AML-193 (cell line): Measurements from ENCODE around the gene POMGNT2.
"Not testable (repeated sequence)": the region's sequence is repeated elsewhere in the genome, so short reads cannot be mapped to it uniquely, and the experiment has no call there.

Source experiments
- DNase-seq, 2 experiments: peaks; one replicate each; lab custom pipeline; 2025; lab: John Stamatoyannopoulos, UW

POMGNT2 gene

GRCh38 chr3:43075904-43076661, 29.8 kb downstream of the POMGNT2 start:
- no peak for DNase-seq

DNA sequence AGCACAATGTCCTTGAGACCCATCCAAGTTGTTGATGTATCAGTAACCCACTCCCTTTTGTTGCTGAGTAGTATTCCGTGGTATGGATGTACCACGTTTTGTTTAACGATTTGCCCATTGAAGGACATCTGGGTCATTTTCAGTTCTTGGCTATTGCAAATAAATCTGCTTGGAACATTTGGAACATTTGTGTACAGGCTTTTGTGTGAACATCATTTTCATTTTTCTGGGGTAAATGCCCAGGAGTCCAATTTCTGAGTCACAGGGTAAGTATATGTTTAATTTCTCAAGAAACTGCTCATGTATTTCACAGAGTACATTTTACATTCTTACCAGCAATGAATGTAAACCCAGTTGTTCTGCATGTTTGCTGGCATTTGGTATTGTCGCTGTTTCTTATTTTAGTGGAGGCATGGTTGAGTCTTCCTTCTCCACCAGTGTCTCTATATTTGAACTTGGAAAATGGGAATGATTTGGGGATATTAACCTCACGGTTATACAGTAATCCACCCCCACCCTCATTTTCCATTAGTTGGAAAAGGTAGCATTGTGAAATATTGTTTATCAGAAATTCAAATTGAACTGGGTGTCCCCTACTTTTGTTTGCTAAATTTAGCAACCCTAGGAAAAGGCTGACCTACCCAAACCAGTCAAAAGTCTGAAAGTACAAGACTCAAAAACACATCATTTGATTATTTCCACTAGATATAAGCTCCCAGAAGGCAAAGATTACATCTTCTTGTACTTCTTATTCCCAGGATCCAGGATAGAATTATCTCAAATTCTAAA, 30.8 kb downstream of the POMGNT2 start:
- no peak for DNase-seq

DNA sequence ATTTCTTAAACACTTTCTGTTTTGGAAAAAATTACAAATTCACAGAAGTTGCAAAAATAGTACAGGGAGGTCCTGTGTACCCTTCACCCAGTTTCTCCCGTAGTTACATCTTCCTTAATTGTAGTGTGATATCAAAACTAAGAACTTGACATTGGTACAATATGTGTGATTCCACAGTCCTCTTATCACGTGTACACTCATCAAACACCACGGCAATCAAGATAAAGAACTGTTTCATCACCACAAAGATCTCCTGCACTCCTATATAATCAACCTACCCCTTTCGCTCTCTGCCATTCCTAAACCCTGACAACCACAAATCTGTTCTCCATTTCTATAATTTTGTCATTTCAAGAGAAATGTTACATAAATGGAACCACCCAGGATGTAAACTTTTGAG, 31.4 kb downstream of the POMGNT2 start:
- no peak for DNase-seq

DNA sequence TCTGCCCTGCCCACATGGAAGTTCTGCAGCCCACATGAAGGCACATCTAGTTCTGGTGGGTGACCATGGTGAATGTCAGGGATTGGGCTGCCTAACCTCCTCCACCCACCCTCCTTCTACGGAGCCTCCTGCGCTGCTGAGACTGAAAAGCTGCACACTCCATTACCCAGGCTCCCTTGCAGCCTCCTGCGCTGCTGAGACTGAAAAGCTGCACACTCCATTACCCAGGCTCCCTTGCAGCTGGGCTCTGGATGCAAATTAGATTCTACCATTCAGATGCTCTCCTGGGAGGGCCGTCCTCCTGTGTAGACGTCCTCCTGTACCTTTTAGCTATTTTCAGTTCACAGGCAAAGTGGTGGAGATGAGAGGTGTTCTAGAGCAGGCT, 32.1 kb downstream of the POMGNT2 start:
- no peak for DNase-seq

DNA sequence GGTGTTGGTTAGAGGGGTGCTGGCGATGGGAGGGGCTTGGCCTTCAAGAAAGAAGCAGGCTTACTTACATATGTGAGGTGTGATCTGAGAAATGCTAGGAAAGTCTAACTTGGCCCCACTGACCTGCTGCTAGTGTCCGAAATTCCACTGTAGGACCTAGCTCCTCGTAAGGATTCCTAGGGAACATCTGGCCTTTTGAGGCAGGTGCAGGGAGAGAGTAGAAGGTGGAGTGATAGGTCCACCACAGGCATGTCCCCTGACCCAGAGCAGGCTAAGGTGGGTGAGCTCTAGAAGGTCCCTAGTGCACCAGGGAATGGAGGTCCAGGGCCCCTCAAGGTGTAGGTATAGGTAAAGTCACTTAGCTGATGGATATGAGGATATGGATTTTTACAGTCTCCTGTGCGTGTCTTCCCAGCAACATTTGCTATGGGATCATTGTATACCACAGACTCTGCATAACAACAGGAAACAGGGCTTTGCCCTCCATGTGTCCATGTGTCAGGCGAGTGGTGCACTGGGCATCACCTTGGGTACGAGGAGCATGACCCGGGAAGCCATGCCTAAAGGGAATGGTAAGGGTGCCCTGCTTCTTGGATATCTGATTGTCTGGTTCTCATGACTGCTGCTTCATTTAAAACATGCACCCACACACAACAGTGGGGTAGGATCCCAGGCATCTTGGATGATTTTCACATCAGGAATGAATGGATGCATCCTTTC, 32.6 kb downstream of the POMGNT2 start:
- DNase-seq: no peak

- no peak for DNase-seq
These were observed 33.5 kb downstream of the POMGNT2 start for GRCh38 chr3:43072361-43072760.

GRCh38 chr3:43071313-43071893, 34.5 kb downstream of the POMGNT2 start:
- DNase-seq: peak in 1 of 2 experiments; percentile 4

DNA sequence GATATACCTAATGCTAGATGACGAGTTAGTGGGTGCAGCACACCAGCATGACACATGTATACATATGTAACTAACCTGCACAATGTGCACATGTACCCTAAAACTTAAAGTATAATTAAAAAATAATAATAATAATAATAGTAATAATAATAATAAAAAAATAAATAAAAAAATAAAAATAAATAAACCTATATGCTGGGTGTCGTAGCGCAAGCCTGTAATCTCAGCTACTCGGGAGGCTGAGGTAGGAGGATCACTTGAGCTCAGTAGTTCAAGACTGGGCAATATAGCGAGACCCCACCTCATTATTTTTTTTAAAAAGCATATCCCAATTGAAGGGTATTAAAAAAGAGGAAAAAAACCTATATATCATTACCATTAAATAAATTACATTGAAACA, 35.2 kb downstream of the POMGNT2 start:
- not testable (repeated sequence) for DNase-seq

- no peak for DNase-seq
These were observed 42.8 kb downstream of the POMGNT2 start for GRCh38 chr3:43063114-43063513.

DNA sequence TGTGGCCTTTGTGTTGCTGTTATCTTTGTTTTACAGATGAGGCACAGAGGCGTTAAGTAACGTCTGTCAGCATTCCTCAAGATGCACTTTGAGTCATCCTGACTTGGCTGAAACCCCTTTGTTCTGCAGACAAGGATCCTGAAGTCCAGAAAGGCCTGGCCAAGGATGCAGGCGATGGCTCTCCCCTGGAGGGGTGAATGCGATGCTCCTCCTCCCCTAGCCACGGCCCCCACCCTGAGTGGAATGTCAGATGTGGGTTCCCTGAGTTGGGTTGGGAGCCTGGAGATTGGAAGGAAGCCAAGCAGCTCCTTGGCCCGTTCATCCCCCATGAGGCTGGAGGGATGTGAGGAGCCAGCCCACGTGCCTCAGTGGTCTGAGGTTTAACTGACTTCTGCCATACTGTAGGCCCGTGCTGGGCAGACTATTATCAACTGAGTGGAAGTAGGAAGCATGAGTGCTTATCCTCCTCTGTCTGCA, 43.3 kb downstream of the POMGNT2 start:
- DNase-seq: no peak

DNA sequence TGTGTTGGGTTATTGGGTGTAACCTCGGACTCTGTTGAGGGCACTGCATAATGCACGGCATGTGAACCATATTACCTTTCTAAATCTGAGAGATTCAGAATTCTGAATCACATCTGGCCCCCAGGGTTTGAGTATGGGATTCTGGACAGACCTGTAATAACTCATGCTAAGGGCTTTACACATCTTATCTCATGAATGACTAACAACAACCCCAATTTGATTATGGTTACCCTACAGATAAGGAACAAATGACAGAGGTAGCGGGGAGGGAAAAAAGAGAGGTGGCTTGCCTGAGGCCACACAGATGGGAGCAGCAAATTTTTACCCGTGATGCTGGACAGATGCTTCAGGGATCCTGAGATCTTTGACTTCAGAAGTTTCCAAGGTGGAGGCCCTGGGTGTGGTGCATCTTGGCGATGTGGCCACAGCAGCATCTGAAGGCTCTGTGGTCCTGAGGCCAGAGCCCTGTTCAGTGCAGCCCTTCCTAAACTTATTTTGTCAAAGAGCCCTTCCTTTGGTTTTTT, 43.8 kb downstream of the POMGNT2 start:
- no peak for DNase-seq

GRCh38 chr3:43061101-43061895, 44.6 kb downstream of the POMGNT2 start:
- no peak for DNase-seq

DNA sequence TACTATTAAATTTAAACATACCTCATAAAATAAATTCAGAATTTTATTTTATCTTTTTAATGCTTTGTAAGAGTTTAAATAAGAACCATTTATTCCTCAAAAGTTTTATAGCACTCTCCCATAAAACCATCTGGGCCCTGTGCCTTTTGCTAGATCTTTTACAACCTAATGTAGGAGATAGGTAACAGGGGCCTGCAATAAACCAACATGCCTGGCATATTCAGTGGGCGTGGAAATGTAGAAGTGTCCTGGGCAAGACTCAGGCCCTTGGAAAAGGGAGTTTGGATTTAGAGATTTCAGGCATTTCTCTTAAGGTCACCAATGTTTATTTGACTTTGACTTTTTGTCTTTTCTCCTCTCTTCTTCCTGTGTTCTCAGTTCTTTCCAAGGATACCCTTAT, 46.4 kb downstream of the POMGNT2 start:
- no peak for DNase-seq

DNA sequence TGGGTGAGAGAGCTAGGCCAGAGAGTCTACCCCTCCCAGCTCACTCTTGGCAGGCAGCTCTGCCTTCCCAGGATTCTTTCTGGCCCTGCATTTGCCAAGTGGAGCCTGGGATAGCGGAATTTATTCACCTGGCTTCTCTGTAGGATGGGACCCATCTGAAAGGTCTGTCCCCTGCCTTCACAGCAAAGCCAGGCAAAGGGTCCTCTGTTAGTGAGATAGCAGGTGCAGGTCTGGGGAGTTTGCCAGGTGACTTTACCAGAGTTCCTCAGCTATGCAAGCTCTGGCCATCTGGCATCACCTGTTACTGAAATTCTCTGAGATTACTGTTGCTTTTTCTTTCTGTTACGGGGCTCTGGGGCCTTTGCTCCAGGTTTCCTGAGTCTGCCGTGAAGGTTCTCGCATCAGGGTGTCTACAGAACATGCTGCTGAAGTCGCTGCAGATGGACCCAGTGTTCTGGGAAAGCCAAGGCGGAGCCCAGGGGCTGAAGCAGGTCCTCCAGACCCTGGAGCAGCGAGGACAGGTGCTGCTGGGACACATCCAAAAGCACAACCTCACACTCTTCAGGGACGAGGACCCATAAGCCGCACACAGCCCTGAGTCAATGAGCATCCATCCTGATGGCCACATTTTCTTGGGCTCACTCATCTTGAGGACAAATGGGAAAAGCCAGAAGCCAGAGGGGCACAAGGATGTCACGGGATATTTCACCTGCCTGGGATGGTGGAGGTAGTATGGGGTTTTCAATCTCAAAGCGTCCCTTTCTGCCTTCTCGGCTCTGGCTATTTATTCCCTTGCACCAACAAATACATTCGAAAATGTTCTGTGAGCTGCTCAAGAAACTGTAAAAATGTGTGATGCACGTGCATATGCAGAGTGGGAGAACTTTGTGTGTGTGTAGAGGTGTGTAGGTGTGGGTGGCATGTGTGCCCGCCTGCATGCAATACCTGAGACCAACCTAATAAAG, 49.8 kb downstream of the POMGNT2 start:
- DNase-seq: no peak

GRCh38 chr3:43055393-43055792, 50.5 kb downstream of the POMGNT2 start:
- no peak for DNase-seq

DNA sequence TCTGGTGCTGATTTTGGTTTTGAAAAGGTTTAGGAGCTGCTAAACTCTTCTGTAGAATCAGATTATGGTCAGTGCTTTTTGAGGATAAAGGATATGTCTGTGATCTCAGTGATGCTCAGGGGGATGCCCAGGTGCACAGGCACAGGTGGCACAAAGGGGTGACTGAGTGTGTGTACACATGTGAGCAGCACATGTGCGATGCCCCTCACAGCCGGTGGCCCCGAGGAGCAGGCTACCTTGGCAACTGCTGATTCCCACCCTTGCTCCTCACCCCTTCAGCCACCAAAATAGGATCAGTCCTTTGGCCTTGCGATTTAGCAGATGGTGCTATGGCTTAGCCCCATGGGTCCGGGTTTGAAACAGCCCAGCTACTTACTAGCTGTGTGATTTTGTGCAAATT, 51.1 kb downstream of the POMGNT2 start:
- no peak for DNase-seq

DNA sequence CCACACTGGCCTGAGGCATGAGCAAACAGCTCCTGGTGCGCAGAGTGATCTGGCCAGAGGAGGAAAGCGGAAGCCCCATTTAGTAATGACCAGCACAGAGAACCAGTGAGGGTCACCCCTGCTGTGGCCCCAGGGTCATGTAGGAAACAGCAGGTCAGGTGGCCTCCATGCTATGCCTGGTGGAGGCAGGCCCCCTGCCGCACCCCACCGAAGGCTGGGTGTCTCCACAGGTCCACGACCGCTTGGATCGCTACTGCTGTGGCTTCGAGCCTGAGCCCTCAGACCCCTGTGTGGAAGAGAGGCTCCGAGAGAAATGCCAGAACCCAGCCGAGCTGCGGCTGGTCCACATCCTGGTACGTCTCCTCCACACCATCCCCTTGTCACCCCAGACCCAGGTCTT, 52.6 kb downstream of the POMGNT2 start:
- no peak for DNase-seq

GRCh38 chr3:43048470-43048869, 57.4 kb downstream of the POMGNT2 start:
- no peak for DNase-seq

DNA sequence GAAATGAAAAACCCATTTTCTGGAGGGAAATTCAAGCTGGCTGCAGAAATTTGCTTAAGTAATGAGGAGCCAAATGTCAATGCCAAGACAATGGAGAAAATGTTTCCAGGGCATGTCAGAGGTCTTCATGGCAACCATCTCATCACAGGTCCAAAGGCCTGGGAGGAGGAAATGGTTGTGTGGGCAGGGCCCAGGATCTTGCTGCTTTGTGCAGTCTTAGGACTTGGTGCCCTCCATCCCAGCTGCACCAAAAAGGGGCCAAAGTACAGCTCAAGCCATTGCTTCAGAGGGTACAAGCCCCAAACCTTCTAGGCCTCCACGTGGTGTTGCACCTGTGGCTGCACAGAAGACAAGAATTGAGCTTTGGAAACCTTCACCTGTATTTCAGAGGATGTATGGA, 59.3 kb downstream of the POMGNT2 start:
- DNase-seq: no peak

GRCh38 chr3:43045079-43045478, 60.8 kb downstream of the POMGNT2 start:
- DNase-seq: not testable (repeated sequence)
